Neuronal stem cell (in vitro differentiated cells): ENCODE measurements around the gene GMDS.

Experiments
- DNase-seq: peaks from one replicate; pipeline ENCODE4 v3.0.0-alpha.2; 2013; ENCODE audit warnings: low spot score
- H2AFZ ChIP-seq: one replicate; pipeline ENCODE4 v1.6.1; 2013; ENCODE audit warnings: mild to moderate bottlenecking, low read length, inconsistent platforms
- H2AK5ac ChIP-seq: 2 replicates; pipeline ENCODE4 v1.6.1; 2013; ENCODE audit warnings: low read depth, mild to moderate bottlenecking, inconsistent platforms, low read length, moderate library complexity, mixed read lengths
- H2BK120ac ChIP-seq: 2 replicates; pipeline ENCODE4 v1.6.1; 2013; ENCODE audit warnings: low read depth, mild to moderate bottlenecking, inconsistent platforms, low read length, moderate library complexity, mixed read lengths
- H2BK12ac ChIP-seq: one replicate; pipeline ENCODE4 v1.6.1; 2013; ENCODE audit warnings: low read length, inconsistent platforms
- H2BK15ac ChIP-seq: 2 replicates; pipeline ENCODE4 v1.6.1; 2013; ENCODE audit warnings: mild to moderate bottlenecking, low read length, inconsistent platforms, mixed read lengths
- H2BK5ac ChIP-seq: one replicate; pipeline ENCODE4 v1.6.1; 2013; ENCODE audit warnings: inconsistent platforms, mild to moderate bottlenecking, low read length, moderate library complexity
- H3K14ac ChIP-seq: one replicate; pipeline ENCODE4 v1.6.1; 2013; ENCODE audit warnings: low read length, inconsistent platforms
- H3K18ac ChIP-seq: 2 replicates; pipeline ENCODE4 v1.6.1; 2013; ENCODE audit warnings: low read length, inconsistent platforms
- H3K23ac ChIP-seq: 2 replicates; pipeline ENCODE4 v1.6.1; 2013; ENCODE audit warnings: low read depth, mild to moderate bottlenecking, mixed read lengths, low read length, inconsistent platforms; ENCODE audit not compliant: poor library complexity
- H3K27ac ChIP-seq: replicated peaks from 3 replicates; pipeline ENCODE4 v1.5.1; 2013; ENCODE audit warnings: low read length, inconsistent platforms
- H3K27me3 ChIP-seq, 3 experiments: 2 replicates each; pipeline ENCODE4 v1.6.1; 2013; ENCODE audit warnings: low read length in 3 of 3, mild to moderate bottlenecking in 2 of 3, inconsistent platforms in 1 of 3, low read depth in 1 of 3, mixed read lengths in 1 of 3, moderate library complexity in 1 of 3; ENCODE audit not compliant: control insufficient read depth in 3 of 3, insufficient read depth in 3 of 3
- H3K36me3 ChIP-seq, 2 donors: replicated peaks in 1 of 2; 2 replicates each; pipeline ENCODE4 v1.6.1; 2013; ENCODE audit warnings: low read length in 2 of 2; ENCODE audit not compliant: control insufficient read depth in 2 of 2, insufficient read depth in 2 of 2
- H3K4ac ChIP-seq: 2 replicates; pipeline ENCODE4 v1.6.1; 2013; ENCODE audit warnings: inconsistent platforms, mild to moderate bottlenecking, low read length, moderate library complexity
- H3K4me1 ChIP-seq, 2 donors: 1 replicate in 1 of 2; 2 replicates in 1 of 2; pipeline ENCODE4 v1.6.1; 2013; ENCODE audit warnings: low read length in 2 of 2, low read depth in 1 of 2; ENCODE audit not compliant: control insufficient read depth in 2 of 2, insufficient read depth in 1 of 2
- H3K4me2 ChIP-seq: one replicate; pipeline ENCODE4 v1.6.1; 2013; ENCODE audit warnings: mild to moderate bottlenecking, low read length, inconsistent platforms; ENCODE audit not compliant: insufficient read depth, poor library complexity, severe bottlenecking
- H3K4me3 ChIP-seq, 2 donors: 2 replicates each; pipeline ENCODE4 v1.5.1; 2013; ENCODE audit warnings: low read length in 2 of 2, mild to moderate bottlenecking in 2 of 2, inconsistent platforms in 1 of 2, moderate library complexity in 1 of 2
- H3K79me1 ChIP-seq: one replicate; pipeline ENCODE4 v1.6.1; 2013; ENCODE audit warnings: low read depth, mild to moderate bottlenecking, inconsistent platforms, low read length, moderate library complexity
- H3K9ac ChIP-seq: one replicate; pipeline ENCODE4 v1.6.1; 2013; ENCODE audit warnings: mild to moderate bottlenecking, low read depth, low read length, inconsistent platforms; ENCODE audit not compliant: poor library complexity
- H3K9me3 ChIP-seq, 2 donors: replicated peaks in 1 of 2; 2 replicates each; pipeline versions ENCODE3 to v1.6.1; 2013; ENCODE audit warnings: low read length in 2 of 2, mild to moderate bottlenecking in 2 of 2, inconsistent platforms in 1 of 2, low read depth in 1 of 2, mixed read lengths in 1 of 2, moderate library complexity in 1 of 2; ENCODE audit not compliant: control insufficient read depth in 2 of 2, insufficient read depth in 1 of 2
- H4K8ac ChIP-seq: one replicate; pipeline ENCODE4 v1.6.1; 2013; ENCODE audit warnings: low read depth, mild to moderate bottlenecking, inconsistent platforms, low read length, moderate library complexity
- H4K91ac ChIP-seq: one replicate; pipeline ENCODE4 v1.6.1; 2013; ENCODE audit warnings: low read length, low read depth, mild to moderate bottlenecking, inconsistent platforms; ENCODE audit not compliant: poor library complexity
- WGBS, 2 donors: extraction: QIAGEN DNeasy Blood & Tissue Kit; methylation state at CpG; one replicate each; pipeline ENCODE4 v1.1.7; 2013; ENCODE audit warnings: missing lambda C conversion rate in 2 of 2, mixed read lengths in 1 of 2; ENCODE audit not compliant: insufficient read length in 2 of 2, insufficient replicate concordance in 1 of 2; ENCODE audit errors: extremely low coverage in 2 of 2; 5-methylcytosine and 5-hydroxymethylcytosine counted together

Gene GMDS

GRCh38 chr6:1595271-1596087, 649.9 kb downstream of the GMDS start:
- peak overlapping the region; percentile 25 for H2BK5ac ChIP-seq
- no peak overlapping the region for H3K4me3 ChIP-seq
- no peak overlapping the region for H4K91ac ChIP-seq
- H3K36me3 ChIP-seq, result no peaks in the 10 kb centered on the region
- peak overlapping the region; percentile 72 for H2AFZ ChIP-seq
- H3K27ac ChIP-seq, result no peak overlapping the region
- no peak overlapping the region for H4K8ac ChIP-seq
- WGBS, 2 donors, result no CpG with 5 or more reads among the region's 28 CpGs
- H3K9ac ChIP-seq, result peak overlapping the region; percentile 30
- no peaks in the 10 kb centered on the region for H3K79me1 ChIP-seq
- peak overlapping the region; percentile 82 for H2BK15ac ChIP-seq
- no peak overlapping the region for H2BK12ac ChIP-seq
- H3K14ac ChIP-seq, result peak overlapping the region; percentile 9
- H3K27me3 ChIP-seq, result peaks cover 0 to 34% (median 0%) of the 10 kb centered on the region in 3 experiments
- H3K4me2 ChIP-seq, result no peak overlapping the region
- peaks cover 0 to 1% of the 10 kb centered on the region in 2 donors for H3K9me3 ChIP-seq
- H3K18ac ChIP-seq, result no peak overlapping the region
- no peak for DNase-seq
- H2AK5ac ChIP-seq, result peak overlapping the region; percentile 49
- H2BK120ac ChIP-seq, result peak overlapping the region; percentile 75
- peaks cover 2 to 3% of the 10 kb centered on the region in 2 donors for H3K4me1 ChIP-seq
- H3K23ac ChIP-seq, result no peak overlapping the region
- H3K4ac ChIP-seq, result no peak overlapping the region

DNA sequence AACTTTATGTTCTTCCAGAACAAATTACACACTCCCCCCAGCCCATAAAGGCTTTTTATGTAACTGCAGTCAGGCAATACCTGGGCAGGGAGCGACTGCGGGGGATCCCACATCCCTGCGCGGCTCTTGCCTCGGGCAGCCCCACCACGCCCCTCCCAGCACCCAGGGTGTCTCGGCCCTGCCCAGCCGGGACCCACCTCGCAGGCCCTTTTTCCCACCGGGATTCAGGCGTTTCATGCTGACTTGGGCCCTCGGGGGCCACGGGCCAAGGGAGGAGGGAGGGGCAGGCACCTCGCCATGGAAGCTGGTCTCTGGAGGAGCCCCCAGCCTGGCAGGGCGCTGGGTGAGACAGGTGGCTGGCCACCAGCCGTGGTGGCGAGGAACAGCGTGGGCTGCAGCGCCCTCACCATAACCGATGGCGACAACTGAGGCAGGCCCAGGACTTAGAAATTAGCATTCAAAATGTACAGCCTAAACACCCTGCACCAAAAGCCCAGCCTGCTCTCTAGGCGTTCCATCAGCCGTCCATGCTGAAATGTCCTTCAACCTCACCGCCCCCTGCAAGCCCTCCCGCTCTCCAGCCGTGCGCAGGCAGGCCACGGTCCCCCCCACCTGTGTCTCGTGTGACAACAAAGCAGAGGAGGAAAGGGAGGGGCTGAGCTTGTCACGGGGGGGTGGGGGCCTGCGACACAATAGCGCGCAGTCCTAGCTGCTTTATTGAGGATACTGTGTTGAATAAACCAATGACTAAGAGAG, 650.8 kb downstream of the GMDS start:
- Histone ChIP-seq H3K79me1 (no peaks in the 10 kb centered on the region), H3K4me3 (no peak overlapping the region), H3K27ac (no peak overlapping the region), H3K9ac (no peak overlapping the region), H3K9me3 (peaks cover 0 to 1% of the 10 kb centered on the region in 2 donors), H2AFZ (no peak overlapping the region), H2AK5ac (peak overlapping the region; percentile 58), H2BK5ac (no peak overlapping the region), H2BK12ac (no peak overlapping the region), H3K4me1 (peaks cover 2 to 3% of the 10 kb centered on the region in 2 donors), H4K8ac (no peak overlapping the region), H2BK15ac (no peak overlapping the region), H3K4me2 (no peak overlapping the region), H3K4ac (no peak overlapping the region), H3K36me3 (no peaks in the 10 kb centered on the region), H2BK120ac (no peak overlapping the region), H3K27me3 (peaks cover 0 to 28% (median 0%) of the 10 kb centered on the region in 3 experiments), H3K18ac (peak overlapping the region; percentile 11), H3K23ac (peak overlapping the region; percentile 36), H3K14ac (no peak overlapping the region), H4K91ac (no peak overlapping the region)
- no peak for DNase-seq
- no CpG with 5 or more reads among the region's 33 CpGs for WGBS, 2 donors

DNA sequence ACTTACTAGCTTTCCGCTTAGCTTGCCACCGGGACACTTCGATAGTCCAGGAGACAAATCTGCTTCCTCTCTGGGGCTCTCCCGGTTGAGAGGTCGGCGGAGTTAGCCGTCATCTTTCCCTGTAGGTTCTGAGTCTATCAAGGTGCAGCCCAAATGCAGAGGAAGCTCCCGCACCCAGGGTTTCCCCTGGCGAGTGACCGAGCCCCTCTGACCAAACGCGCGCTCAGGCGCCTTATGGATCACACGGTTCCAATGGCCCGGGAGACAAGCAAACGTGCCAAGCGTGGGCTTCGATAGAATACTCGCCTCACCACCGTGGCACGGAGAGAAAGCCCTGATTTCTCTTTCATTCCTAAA, 651.5 kb downstream of the GMDS start:
- Histone ChIP-seq H3K36me3 (no peaks in the 10 kb centered on the region), H3K4me2 (no peak overlapping the region), H3K79me1 (no peaks in the 10 kb centered on the region), H2BK12ac (no peak overlapping the region), H3K14ac (no peak overlapping the region), H3K27me3 (peaks cover 0 to 21% (median 0%) of the 10 kb centered on the region in 3 experiments), H2AK5ac (no peak overlapping the region), H2BK15ac (no peak overlapping the region), H3K9ac (no peak overlapping the region), H2BK5ac (no peak overlapping the region), H3K23ac (no peak overlapping the region), H2AFZ (no peak overlapping the region), H3K4me1 (peaks cover 2 to 3% of the 10 kb centered on the region in 2 donors), H3K9me3 (peaks cover 0 to 1% of the 10 kb centered on the region in 2 donors), H4K91ac (no peak overlapping the region), H3K18ac (no peak overlapping the region), H3K4ac (no peak overlapping the region), H2BK120ac (no peak overlapping the region), H3K4me3 (no peak overlapping the region), H3K27ac (no peak overlapping the region), H4K8ac (no peak overlapping the region)
- WGBS, 2 donors, result no CpG with 5 or more reads among the region's 22 CpGs
- no peak for DNase-seq
